Right atrium auricular region (tissue), 2 donors: ENCODE data around the gene ALDH3A2. TPM values are rescaled to one million over a fixed set of nuclear protein-coding genes. Genes with fewer than 3 reads are reported as not detected.

Source experiments
- DNase-seq: peaks from one replicate; pipeline ENCODE4 v3.0.0-alpha.2; 2019; ENCODE audit warnings: low spot score
- H3K27ac ChIP-seq, 2 donors: fragments of 200-600 bp; sonication (generic); 1 replicate in 1 of 2; 2 replicates in 1 of 2; pipeline ENCODE4 v1.5.1; 2016 to 2019
- H3K27me3 ChIP-seq, 2 donors: fragments of 200-600 bp; sonication (generic); one replicate each; pipeline versions ENCODE4 v1.5.1 to v1.6.0; 2017 to 2019
- H3K36me3 ChIP-seq: fragments of 200-600 bp; sonication (generic); one replicate; pipeline ENCODE4 v1.5.1; 2016
- H3K4me1 ChIP-seq, 2 donors: fragments of 200-600 bp; sonication (generic); one replicate each; pipeline versions ENCODE4 v1.5.1 to v1.6.0; 2017 to 2019
- H3K4me3 ChIP-seq, 2 donors: fragments of 200-600 bp; sonication (generic); 1 replicate in 1 of 2; 2 replicates in 1 of 2; pipeline ENCODE4 v1.5.1; 2017 to 2019; ENCODE audit warnings: mild to moderate bottlenecking in 1 of 2, moderate library complexity in 1 of 2
- H3K9me3 ChIP-seq, 2 donors: fragments of 200-600 bp; sonication (generic); one replicate each; pipeline ENCODE4 v1.5.1; 2019
- CTCF ChIP-seq, 2 donors: fragments of 200-600 bp; sonication (generic); IDR thresholded peaks; one replicate each; pipeline ENCODE4 v1.5.1; 2019; ENCODE audit warnings: antibody characterized with exemption in 2 of 2
- total RNA-seq, 2 donors: library from RNA; depleted of rRNA; stranded (reverse); fragments of >200 nt; gene quantifications; one replicate each; pipeline ENCODE4 v1.1.0, GENCODE V29; 2016

The ALDH3A2 gene
- total RNA-seq, 2 donors from 2014 or later, result 45.8 to 52.3 TPM

- no peak for DNase-seq
Observed at GRCh38 chr17:19686400-19687090, 38.0 kb downstream of the ALDH3A2 start.

GRCh38 chr17:19702217-19702641 lies 53.7 kb downstream of the ALDH3A2 start:
- Histone ChIP-seq H3K4me1 (peaks cover 0 to 18% of the 10 kb centered on the region in 2 donors), H3K4me3 (no peak overlapping the region), H3K27ac (no peak overlapping the region), H3K36me3 (no peaks in the 10 kb centered on the region), H3K9me3 (no peaks in the 10 kb centered on the region), H3K27me3 (no peaks in the 10 kb centered on the region)
- peak; percentile 42 for DNase-seq
- TF ChIP-seq CTCF (IDR thresholded peaks at IDR 0.05), result no peak

More at GRCh38 chr17:19686400-19687090, 38.0 kb downstream of the ALDH3A2 start:
- Histone ChIP-seq H3K9me3 (no peaks in the 10 kb centered on the region), H3K4me1 (no peaks in the 10 kb centered on the region), H3K36me3 (no peaks in the 10 kb centered on the region), H3K4me3 (no peak overlapping the region), H3K27ac (no peak overlapping the region), H3K27me3 (no peaks in the 10 kb centered on the region)
- no peak for TF ChIP-seq CTCF (IDR thresholded peaks at IDR 0.05)

- Histone ChIP-seq H3K36me3 (no peaks in the 10 kb centered on the region), H3K4me1 (peaks cover 0 to 18% of the 10 kb centered on the region in 2 donors), H3K9me3 (no peaks in the 10 kb centered on the region), H3K4me3 (no peak overlapping the region), H3K27ac (peak overlapping the region in 1 of 2 donors; percentile 17), H3K27me3 (no peaks in the 10 kb centered on the region)
- DNase-seq, result peak; percentile 58
- TF ChIP-seq CTCF (IDR thresholded peaks at IDR 0.05), result no peak
Observed at GRCh38 chr17:19703106-19703827, 54.7 kb downstream of the ALDH3A2 start.

- H3K36me3 ChIP-seq, result no peaks in the 10 kb centered on the region
- no peak for TF ChIP-seq CTCF (IDR thresholded peaks at IDR 0.05)
- no peaks in the 10 kb centered on the region for H3K27me3 ChIP-seq
- no peak overlapping the region for H3K4me3 ChIP-seq
- peak overlapping the region in 1 of 2 donors; percentile 17 for H3K27ac ChIP-seq
- no peaks in the 10 kb centered on the region for H3K9me3 ChIP-seq
- peaks cover 0 to 18% of the 10 kb centered on the region in 2 donors for H3K4me1 ChIP-seq
- DNase-seq, result peak; percentile 57
Observed at GRCh38 chr17:19703828-19704613, 55.5 kb downstream of the ALDH3A2 start.

- Histone ChIP-seq H3K4me3 (no peak overlapping the region), H3K27ac (no peak overlapping the region), H3K4me1 (peaks cover 0 to 18% of the 10 kb centered on the region in 2 donors), H3K36me3 (no peaks in the 10 kb centered on the region), H3K9me3 (no peaks in the 10 kb centered on the region), H3K27me3 (no peaks in the 10 kb centered on the region)
- no peak for TF ChIP-seq CTCF (IDR thresholded peaks at IDR 0.05)
- peak; percentile 48 for DNase-seq
Observed at GRCh38 chr17:19705201-19705600, 56.6 kb downstream of the ALDH3A2 start.
